ENCODE data around the gene CAPN1.
"Not testable (repeated sequence)": the region's sequence is repeated elsewhere in the genome, so short reads cannot be mapped to it uniquely, and the experiment has no call there.

CAPN1 gene

GRCh38 chr11:65181569-65182257, at the start of gene CAPN1:
Gene CAPN1 (plus strand): TSS chr11:65181928. CDS start chr11:65182702, 774 bp downstream.
- DNase-seq: peak; percentile 87

DNA sequence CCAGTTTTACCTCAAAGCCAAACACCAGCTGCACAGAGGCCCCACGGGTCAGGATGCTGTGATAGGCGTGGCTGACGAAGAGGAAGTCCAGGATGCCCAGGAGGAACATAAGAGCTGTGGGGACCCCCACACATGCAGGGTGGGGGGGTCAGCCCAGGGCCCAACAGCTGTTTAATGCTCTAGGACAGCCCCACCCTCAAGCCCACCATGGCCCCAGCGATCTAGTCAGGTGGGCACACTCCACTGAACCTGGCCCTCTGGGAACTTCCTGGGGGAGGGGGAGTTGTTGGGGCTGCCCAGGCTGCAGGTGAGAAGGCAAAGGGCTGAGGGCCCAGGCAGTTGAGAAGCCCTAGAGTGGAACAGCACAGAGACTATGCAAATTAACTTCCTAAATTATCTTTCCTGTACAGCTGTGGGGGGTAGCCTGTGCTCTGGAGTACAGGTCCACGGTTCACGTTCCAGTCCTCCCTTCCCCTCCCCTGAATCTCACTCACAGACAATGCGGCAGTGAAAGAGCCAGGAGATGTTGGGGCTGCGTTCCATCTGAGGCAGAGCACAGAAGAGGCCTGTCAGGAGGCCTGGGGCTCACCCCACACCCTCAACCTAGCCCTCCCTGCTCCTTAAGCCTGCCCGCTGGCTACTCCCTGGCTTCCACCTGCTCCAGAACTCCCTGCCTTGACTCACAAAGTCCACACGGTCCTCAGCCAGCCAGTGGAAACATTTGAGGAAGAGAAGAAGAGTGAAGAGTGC, 49.3 kb upstream of the CAPN1 start:
- DNase-seq: no peak

- DNase-seq: peak; percentile 69
Observed at GRCh38 chr11:65132988-65133700, 48.6 kb upstream of the CAPN1 start.

DNA sequence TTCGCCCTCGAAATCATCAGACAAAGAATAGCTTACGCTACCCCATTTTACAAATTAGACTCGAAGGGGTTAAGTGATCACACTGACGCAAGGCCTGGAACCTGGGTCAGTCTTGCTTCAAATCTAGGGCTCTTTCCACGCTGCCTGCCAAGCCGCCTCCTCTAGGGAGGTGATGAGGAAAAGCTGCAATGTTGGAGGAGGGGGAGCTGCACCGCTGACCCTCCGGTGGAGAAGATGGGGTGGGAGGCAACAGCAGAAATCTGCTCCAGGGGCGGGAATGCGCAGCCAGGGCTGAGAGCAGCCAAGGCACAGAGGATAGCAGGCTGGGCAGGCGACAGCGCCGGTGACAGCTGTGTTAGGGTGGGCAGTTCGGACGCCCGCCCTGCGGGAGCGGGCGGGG, 48.0 kb upstream of the CAPN1 start:
- DNase-seq: no peak

- peak; percentile 93 for DNase-seq
Observed at GRCh38 chr11:65134240-65134951, 47.3 kb upstream of the CAPN1 start, which contains the start of gene SYVN1. Gene SYVN1 (minus strand): TSS chr11:65134519. CDS start chr11:65133601, 918 bp downstream.

DNA sequence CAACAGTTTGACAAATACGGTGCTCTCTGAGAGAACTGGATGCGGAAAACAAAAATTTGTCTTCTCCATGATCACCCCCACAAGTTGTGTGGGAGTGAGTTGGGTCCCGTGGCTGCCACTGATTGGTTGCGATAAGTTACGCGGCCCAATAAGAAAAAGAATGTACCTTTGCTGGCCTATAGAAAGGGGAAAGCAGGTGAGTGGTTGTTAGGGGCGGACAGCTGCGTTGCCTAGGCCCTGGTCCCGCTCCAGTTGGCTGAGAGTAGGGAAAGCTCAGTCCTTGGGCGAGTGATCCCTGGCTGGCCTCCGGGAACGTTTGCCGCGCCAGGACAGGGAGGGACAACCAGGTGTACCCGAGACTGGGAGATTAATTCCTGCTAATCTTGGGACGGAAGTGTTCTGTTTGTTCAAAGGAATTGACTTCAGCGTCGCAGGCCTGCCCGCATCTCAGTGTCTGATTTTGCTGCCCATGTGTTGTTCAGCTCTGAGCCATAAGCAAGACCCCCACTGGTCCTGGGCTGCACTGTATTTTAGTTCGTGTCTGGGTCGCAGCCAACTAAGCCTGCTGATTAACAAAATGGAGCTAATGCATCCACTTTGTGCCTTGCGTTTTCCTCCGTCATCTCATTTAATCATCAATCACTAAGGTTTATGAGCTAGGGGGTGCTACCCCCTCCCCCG, 46.6 kb upstream of the CAPN1 start:
- peak; percentile 83 for DNase-seq

- DNase-seq: no peak
Observed at GRCh38 chr11:65135633-65136145, 46.0 kb upstream of the CAPN1 start.

GRCh38 chr11:65136515-65137096, 45.1 kb upstream of the CAPN1 start:
- DNase-seq: no peak

- DNase-seq: no peak
Observed at GRCh38 chr11:65141896-65142494, 39.7 kb upstream of the CAPN1 start.

DNA sequence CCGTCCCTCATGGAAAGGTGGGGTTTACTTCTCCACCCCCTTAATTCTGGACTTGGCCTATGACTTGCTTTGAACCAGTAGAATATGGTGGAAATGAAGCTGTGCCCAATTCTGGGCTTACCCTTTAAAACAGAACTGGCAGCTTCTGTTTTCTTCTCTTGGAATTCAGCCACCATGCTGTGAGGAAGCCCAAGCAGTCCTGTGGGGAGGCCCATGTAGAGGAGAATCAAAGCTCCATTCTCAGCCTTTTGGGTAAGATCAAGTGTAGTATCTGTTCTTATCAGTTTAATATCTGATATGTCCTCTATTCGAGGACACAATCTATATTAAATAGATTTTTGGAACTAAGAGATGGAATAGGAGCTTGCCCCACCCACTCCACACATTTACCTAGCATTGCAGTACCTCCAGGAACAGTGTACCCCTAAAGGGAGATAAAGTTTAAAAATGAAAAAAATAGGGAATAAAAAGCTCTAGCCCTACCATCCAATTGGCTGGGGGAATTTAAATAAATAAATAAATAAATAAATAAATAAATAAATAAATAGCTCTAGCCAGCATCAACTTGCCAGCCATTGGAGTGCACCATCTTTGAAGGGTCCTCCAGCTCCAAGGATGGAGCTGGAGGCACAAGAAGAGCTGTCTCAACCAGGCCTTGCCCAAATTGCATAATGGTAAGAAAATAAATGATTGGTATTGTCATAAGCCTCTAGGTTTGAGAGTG, 34.2 kb upstream of the CAPN1 start:
- DNase-seq: no peak

DNA sequence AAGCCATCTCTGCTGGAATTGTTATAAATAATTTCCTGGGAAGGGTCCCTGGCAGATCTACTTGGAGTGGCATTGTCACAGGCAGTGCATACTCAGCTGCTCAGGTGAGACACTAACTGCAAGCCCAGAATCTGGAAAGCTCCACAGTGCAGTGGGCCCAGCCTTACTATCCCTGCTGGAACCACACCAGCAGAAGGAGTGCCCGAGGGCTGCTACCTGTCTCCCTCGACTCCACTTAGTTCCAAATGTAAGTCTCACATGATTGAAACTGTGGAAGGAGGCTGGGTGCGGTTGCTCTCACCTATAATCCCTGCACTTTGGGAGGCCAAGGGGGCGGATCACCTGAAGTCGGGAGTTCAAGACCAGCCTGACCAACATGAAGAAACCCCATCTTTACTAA, 33.1 kb upstream of the CAPN1 start:
- no peak for DNase-seq

DNA sequence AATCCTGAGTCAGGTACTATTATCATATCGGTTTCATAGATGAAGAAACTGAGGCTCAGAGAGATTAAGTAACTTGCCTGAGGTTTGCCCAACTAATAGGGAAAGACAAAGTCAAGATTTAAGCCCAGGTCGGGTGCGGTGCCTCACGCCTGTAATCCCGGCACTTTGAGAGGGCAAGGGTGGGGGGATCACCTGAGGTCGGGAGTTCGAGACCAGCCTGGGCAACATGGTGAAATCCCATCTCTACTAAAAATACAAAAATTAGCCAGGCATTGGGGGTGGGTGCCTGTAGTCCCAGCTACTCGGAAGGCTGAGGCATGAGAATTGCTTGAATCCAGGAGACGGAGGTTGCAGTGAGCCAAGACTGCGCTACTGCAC, 31.6 kb upstream of the CAPN1 start:
- DNase-seq: not testable (repeated sequence)

- peak; percentile 14 for DNase-seq
Observed at GRCh38 chr11:65150509-65151299, 31.0 kb upstream of the CAPN1 start.

GRCh38 chr11:65151331-65151899, 30.3 kb upstream of the CAPN1 start:
- DNase-seq: no peak

DNA sequence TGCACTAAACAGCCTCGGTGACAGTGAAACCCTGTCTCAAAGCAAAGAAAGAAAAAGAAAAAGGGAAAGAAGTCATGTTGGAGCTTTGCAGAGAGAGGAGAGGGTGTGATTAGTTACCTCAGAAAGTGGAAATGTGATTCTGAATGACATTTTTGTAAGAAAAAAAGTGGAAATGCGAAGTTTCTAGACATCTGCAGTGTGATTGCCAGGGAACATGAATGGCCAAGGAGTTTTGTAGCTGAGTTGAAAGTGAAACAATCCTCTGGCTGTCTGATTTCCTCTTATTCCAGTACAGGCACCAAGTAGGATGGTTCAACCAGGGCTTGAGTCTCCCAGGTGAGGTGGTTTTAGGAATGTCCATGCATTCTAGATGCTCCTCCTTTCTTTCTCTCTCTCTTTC, 29.6 kb upstream of the CAPN1 start:
- DNase-seq: no peak

DNA sequence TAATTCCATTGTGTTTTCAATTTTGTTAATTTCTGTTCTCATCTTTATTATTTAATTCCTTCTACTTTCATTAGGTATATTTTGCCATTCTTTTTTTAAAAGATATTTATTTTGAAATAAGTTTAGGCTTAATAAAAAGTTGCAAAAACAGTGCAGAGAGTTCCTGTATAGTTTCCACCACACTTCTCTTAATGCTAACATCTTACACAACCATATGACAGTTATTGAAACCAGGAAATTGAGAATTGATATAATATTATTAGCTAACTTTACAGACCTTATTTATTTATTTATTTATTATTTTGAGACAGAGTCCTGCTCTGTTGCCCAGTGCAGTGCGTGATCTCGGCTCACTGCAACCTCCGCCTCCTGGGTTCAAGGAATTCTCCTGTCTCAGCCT, 25.5 kb upstream of the CAPN1 start:
- no peak for DNase-seq

- no peak for DNase-seq
Observed at GRCh38 chr11:65156926-65157325, 24.8 kb upstream of the CAPN1 start.

- DNase-seq: no peak
Observed at GRCh38 chr11:65157336-65157735, 24.4 kb upstream of the CAPN1 start.

DNA sequence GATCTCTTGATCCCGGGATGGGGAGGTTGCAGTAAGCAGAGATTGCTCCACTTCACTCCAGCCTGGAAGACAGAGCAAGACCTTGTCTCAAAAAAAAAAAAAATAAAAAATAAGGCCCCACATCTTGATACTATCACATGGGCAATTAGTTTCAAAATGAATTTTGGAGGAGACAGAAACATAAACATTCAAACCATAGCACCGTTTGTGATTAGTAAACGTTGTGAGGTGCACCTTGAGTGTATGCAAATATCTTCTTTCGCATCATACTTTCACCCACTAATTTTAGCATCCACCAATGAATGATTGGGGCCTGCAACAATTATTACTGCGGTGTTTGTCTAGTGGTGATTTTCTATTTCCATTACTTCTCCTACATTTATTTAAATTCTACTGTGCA, 22.7 kb upstream of the CAPN1 start:
- DNase-seq: no peak

All from CD4-positive, alpha-beta T cell treated with Interleukin-17A for 4 hours (primary cell).